GM12875 (cell line): Measurements from ENCODE around the gene PDIA3.

Experiments used
- H3K4me3 ChIP-seq: one replicate; pipeline ENCODE4 v1.5.1; 2011; ENCODE audit warnings: low read depth, low read length, control low read depth
- CTCF ChIP-seq: IDR thresholded peaks from 2 replicates; pipeline ENCODE4 v1.5.1; 2011; ENCODE audit warnings: low read depth, mild to moderate bottlenecking, control low read depth, inconsistent platforms, low read length, moderate library complexity, borderline replicate concordance; ENCODE audit not compliant: insufficient read depth

PDIA3 gene

GRCh38 chr15:43772624-43773023 is 26.4 kb downstream of the PDIA3 start:
- no peak for TF ChIP-seq CTCF
- no peak overlapping the region for H3K4me3 ChIP-seq

- no peak for TF ChIP-seq CTCF
Observed at GRCh38 chr15:43774062-43774461, 27.8 kb downstream of the PDIA3 start.

GRCh38 chr15:43775411-43775965 is 29.2 kb downstream of the PDIA3 start:
- peak overlapping the region; percentile 65 for H3K4me3 ChIP-seq
- peak; percentile 22; the same call in 1 of the 2 replicates for TF ChIP-seq CTCF

More at GRCh38 chr15:43774062-43774461, 27.8 kb downstream of the PDIA3 start:
- H3K4me3 ChIP-seq, result no peak overlapping the region

- peak overlapping the region; percentile 65 for H3K4me3 ChIP-seq
- TF ChIP-seq CTCF, result no peak
Observed at GRCh38 chr15:43776101-43776717, 30.0 kb downstream of the PDIA3 start.

GRCh38 chr15:43776718-43777266 is 30.6 kb downstream of the PDIA3 start, which contains the start of gene ELL3:
TSS of gene ELL3 (minus strand) at chr15:43776966. CDS start at chr15:43776901, 65 bp downstream.
- peak within 1 kb of the TSS; percentile 65 for H3K4me3 ChIP-seq
- TF ChIP-seq CTCF, result no peak

- peak overlapping the region; percentile 65 for H3K4me3 ChIP-seq
- peak; percentile 88 for TF ChIP-seq CTCF
Observed at GRCh38 chr15:43777267-43777914, 31.2 kb downstream of the PDIA3 start.
